WI38 (cell line): ENCODE results near the gene FNDC3B.

Experiments
- H3K4me3 ChIP-seq: 2 replicates; pipeline ENCODE4 v1.5.1; 2011; ENCODE audit warnings: low read depth, mild to moderate bottlenecking, control low read depth, low read length
- TF ChIP-seq, protein P1 (sequence below): IDR thresholded peaks from 2 replicates; pipeline ENCODE4 v1.5.1; 2012; ENCODE audit warnings: low read depth, mild to moderate bottlenecking, control low read depth, low read length

Gene FNDC3B

DNA sequence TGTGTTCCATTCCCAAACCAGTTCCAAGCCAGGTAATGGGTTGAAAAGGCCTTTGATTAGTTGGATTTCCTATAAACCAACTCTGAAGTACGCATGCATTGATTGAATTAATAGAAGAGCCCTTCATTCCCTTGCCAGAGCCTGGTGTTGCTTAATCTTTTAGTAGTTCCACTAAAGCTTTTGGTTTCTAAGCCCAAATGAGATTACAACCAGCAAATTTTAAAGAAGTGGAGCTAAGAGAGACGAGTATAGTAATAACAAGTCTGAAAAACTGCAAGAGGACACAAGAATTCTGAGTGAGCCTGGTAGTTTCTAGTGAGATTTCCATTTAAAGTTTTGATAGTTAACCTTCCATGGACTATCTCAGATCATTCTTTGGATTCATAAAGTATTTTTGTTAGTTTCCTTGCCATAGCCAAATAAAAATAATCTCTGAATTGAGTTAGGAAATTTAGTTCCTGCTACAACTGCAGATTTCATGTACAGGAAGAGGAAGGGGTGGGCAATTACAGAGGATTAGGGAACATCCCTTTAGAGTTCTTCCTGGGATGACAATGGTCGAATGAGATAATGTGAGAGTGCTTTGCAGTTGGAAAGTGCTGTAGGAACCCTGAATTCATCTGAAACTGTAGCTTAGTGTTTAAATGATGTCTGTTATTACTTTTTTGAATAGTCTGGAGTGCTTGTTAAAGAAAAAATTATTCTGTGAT is 136.8 kb downstream of the FNDC3B start:
- TF ChIP-seq, protein P1, sequence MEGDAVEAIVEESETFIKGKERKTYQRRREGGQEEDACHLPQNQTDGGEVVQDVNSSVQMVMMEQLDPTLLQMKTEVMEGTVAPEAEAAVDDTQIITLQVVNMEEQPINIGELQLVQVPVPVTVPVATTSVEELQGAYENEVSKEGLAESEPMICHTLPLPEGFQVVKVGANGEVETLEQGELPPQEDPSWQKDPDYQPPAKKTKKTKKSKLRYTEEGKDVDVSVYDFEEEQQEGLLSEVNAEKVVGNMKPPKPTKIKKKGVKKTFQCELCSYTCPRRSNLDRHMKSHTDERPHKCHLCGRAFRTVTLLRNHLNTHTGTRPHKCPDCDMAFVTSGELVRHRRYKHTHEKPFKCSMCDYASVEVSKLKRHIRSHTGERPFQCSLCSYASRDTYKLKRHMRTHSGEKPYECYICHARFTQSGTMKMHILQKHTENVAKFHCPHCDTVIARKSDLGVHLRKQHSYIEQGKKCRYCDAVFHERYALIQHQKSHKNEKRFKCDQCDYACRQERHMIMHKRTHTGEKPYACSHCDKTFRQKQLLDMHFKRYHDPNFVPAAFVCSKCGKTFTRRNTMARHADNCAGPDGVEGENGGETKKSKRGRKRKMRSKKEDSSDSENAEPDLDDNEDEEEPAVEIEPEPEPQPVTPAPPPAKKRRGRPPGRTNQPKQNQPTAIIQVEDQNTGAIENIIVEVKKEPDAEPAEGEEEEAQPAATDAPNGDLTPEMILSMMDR = no peak
- no peak overlapping the region for H3K4me3 ChIP-seq

DNA sequence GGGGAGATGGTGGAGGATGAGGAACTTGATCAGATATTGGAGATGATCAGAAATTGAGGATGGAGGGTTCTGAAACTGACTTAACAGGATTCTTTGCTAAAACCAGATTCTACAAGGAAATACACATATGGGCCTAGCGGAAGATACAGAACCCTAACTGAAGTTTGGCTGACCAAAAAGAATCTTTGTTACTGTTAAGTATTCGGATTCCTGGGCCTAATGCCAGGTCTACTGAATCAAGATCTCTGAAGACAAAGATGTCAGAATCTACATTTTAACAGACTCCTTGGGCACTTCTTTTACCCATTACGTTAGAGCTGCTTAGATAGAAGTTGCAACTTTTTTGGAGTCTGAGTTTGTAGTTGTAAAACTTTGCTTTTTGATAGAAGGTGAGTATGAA is 137.7 kb downstream of the FNDC3B start:
- TF ChIP-seq, protein P1 = no peak
- no peak overlapping the region for H3K4me3 ChIP-seq

DNA sequence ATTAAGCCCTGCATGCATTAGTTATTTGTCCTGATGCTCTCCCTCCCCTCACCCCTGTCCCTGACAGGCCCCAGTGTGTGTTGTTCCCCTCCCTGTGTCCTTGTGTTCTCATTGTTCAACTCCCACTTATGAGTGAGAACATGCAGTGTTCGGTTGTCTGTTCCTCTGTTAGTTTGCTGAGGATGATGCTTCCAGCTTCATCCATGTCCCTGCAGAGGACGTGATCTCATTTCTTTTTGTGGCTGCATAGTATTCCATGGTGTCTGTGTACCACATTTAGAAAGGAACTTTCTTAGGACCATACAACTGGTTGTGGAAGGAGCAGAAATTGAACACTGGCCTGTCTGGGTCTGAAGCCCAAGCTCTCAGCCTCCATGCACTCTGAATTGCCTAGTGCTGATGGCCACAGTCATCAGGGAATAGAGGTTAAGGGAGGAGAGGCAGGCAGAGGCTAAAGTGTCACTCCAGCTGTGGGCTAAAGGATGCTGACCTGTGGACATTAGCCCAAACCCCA is 138.5 kb downstream of the FNDC3B start:
- TF ChIP-seq, protein P1 = no peak

DNA sequence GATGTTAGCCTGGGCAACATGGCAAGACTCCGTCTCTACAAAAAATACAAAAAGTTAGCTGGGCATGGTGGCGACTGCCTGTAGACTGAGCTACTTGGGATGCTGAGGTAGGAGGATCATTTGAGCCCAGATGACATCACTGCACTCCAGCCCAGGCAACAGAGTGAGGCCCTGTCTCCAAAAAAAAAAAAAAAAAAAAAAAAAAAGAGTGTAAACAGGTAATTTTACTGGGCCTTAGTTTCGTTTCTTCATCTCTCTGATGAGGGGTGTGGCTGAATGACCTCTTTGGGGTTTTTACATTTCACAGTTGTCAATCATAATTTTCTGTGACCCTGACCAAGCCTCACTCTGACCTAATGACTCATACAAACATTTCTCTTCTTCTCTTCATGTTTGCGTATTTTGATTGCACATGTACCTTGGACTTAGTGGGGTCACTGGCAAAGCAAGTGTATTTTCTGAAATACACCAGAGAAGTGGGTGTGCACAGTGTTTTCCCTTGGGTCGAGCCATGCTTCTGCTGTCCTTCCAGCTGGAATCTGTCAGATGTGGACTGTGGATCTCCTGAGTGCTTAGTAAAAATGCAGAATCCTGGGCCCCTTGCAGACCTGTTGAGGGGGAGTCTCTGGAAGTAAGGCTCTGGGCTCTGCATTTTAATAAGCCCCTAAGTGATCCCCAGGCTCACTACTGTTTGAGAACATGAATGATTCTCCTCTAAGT is 140.5 kb downstream of the FNDC3B start:
- TF ChIP-seq, protein P1 = no peak
- no peak overlapping the region for H3K4me3 ChIP-seq

More for the DNA sequence above, 138.5 kb downstream of the FNDC3B start:
- H3K4me3 ChIP-seq = no peak overlapping the region

DNA sequence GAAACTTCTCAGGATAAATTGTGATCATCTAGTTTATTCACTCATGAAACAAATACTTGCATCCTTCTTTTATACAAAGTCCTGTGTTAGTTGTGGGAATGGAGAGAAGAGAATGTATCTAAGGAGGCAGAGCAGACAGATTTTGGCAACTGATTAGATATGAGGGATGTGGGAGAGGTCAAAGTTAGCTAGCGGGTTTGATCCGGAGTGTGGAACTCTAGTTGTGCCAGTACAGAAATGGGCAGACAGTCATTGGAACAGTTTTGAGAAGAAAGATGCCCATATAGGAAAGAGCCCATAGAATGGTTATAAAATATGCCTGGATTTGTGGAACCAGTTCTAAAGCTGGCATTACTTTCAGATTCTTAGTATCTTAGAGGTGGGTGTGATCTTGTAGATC is 141.1 kb downstream of the FNDC3B start:
- TF ChIP-seq, protein P1 = no peak
- no peak overlapping the region for H3K4me3 ChIP-seq

DNA sequence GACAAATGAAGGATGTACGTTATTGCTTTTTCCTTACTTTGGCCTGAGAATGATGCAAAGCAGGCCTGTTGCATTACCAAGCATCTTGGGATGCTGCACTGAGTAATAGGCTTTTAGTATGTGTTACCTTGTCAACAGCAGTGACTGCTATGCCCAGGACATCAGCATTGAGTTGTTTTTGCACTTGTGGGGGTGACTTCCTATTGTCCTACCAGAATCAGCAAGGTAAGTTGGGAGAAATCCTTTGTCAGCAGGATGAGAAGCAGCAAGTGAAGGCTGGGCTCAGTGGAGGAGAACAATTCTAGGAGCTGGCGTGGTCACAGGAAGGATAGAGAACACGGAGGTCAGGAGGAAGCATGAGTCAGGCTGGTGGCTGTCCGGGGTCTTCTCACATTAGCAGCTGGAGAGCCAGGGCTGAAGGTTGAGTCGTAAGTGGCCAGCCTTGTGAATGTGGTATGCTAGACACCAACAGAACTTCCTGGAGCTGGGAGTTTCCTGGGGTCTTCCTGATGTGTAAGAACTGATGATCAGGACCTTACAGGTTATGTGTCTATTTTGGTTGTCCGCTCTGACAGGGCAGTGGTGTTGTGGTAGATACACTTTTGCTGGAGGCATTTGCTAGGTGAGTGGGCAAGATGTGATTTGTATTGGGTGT is 142.7 kb downstream of the FNDC3B start:
- TF ChIP-seq, protein P1 = no peak
- H3K4me3 ChIP-seq = no peak overlapping the region
